Activated CD8-positive, alpha-beta memory T cell treated with anti-CD3 and anti-CD28 coated beads, Interleukin-2, amount 10 ng/mL, durations not matched to agents 7 days and 5 days (primary cell): ENCODE data around the gene HSP90AB1. TPM values are rescaled to one million over a fixed set of nuclear protein-coding genes. Genes with fewer than 3 reads are reported as not detected.

Experiments
- ATAC-seq: fragments of 150-1000 bp; cut with Tn5 transposase; one replicate; pipeline ENCODE4 v1.10.0; 2021; ENCODE audit warnings: moderate library complexity
- CTCF ChIA-PET: fragments of 350-600 bp; sonication (Branson Sonifier 250); formaldehyde crosslinking; loops from one replicate; lab custom pipeline; 2021; ENCODE audit warnings: antibody characterized with exemption; lab: Charles Lee
- DNase-seq: peaks from one replicate; pipeline ENCODE4 v3.0.0-alpha.2; 2020
- H3K27ac Mint-ChIP-seq: one replicate; pipeline ENCODE4 v1.8.0; 2021; ENCODE audit warnings: mild to moderate bottlenecking, mixed read lengths
- H3K27me3 Mint-ChIP-seq: one replicate; pipeline ENCODE4 v1.8.0; 2021; ENCODE audit warnings: mixed read lengths
- H3K36me3 Mint-ChIP-seq: one replicate; pipeline ENCODE4 v1.8.0; 2021; ENCODE audit warnings: mild to moderate bottlenecking, mixed read lengths
- H3K4me1 Mint-ChIP-seq: one replicate; pipeline ENCODE4 v1.8.0; 2021; ENCODE audit warnings: mixed read lengths
- H3K4me3 Mint-ChIP-seq: one replicate; pipeline ENCODE4 v1.8.0; 2021; ENCODE audit warnings: mild to moderate bottlenecking, moderate library complexity, mixed read lengths
- H3K9me3 Mint-ChIP-seq: one replicate; pipeline ENCODE4 v1.8.0; 2022; ENCODE audit warnings: low read depth, mixed read lengths
- total RNA-seq, 2 experiments: library from RNA; stranded (reverse); gene quantifications; one replicate each; pipeline ENCODE4 v1.2.3, GENCODE V29; 2021

HSP90AB1 gene
- total RNA-seq, 2 experiments from 2014 or later, result 734 to 1,112 TPM

DNA sequence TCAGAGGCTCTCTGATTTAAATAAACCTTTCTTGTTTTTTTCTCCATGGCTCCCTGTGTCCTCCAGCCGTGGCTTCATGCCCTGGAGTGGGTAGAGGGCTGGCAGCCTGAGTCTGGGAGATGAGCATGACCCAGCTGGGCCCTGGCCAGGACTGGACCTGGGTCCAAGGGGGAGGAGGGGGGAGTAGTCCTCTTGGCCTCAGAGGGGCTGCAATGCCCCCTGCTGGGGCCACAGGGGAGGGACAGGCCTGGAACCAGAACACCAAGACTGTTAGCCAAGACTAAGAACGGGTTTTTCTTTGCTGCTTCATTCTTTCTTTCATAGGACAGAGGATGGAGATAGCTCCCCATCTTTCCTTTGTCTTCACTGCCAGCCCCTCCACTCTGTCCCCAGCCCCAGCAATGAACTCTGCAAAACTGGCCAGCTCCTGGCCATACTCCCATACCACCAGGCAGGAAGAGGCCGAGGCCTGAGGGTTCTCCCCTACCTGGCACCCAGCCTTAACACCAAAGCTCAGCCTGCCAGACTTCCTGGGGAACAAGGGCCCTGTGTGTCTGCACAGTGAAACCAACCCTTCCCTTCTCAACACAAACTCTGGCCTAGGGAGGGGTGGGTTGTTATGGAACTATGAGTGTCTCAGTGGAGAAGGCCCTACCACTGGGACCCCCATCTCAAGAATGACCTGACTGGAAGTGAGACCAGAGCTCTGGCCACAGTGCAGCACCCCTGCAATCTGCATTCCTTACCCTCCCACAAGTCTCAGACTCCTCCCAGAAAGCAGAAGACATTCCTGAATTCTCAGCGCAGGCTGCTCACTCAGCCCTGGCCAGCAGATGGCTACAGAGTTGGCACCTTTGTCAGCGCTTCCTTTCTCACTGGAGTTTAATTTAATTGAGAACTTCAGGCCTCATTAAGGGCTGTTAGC lies 12.5 kb upstream of the HSP90AB1 start:
- no peak for DNase-seq
- Mint-ChIP-seq H3K4me3 (no peak overlapping the region), H3K27me3 (no peaks in the 10 kb centered on the region), H3K4me1 (peaks cover 26% of the 10 kb centered on the region), H3K36me3 (peaks cover 3% of the 10 kb centered on the region), H3K9me3 (no peaks in the 10 kb centered on the region), H3K27ac (no peak overlapping the region)
- no peak for ATAC-seq
- CTCF ChIA-PET, result interaction anchor here (0.8 to 7.6 kb wide), 12 partner anchors 11 to 140 kb away, joined by 3 to 88 read pairs (median 5); partner anchors contain the start of genes AARS2, HSP90AB1, MYMX and SLC29A1

DNA sequence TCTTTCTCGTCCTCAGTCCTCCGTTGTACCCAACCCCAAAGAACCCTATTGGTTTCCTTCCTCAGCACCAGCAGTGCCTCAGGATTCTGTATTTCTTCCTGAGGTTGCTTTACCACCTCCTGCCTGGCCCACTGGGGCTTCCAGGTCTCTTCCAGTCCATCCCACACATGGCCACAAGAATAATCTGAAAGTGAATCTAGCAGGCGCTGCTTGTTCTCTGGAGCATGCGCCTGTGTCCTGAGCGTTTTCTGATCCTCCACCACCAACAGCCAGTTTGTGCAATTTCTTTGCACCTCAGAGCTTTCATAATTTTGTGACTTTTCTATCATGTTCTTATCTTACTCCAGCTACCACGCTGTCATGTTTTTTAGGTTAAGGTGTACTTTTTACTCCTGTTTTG lies 11.6 kb upstream of the HSP90AB1 start:
- Mint-ChIP-seq H3K4me3 (no peak overlapping the region), H3K27ac (no peak overlapping the region), H3K36me3 (peaks cover 3% of the 10 kb centered on the region), H3K9me3 (no peaks in the 10 kb centered on the region), H3K27me3 (no peaks in the 10 kb centered on the region), H3K4me1 (peaks cover 26% of the 10 kb centered on the region)
- DNase-seq (no peak), ATAC-seq (no peak)
- CTCF ChIA-PET, result interaction anchor here (0.8 to 7.6 kb wide), 12 partner anchors 8 to 140 kb away, joined by 3 to 88 read pairs (median 5); partner anchors contain the start of genes AARS2, HSP90AB1, MYMX and SLC29A1

DNA sequence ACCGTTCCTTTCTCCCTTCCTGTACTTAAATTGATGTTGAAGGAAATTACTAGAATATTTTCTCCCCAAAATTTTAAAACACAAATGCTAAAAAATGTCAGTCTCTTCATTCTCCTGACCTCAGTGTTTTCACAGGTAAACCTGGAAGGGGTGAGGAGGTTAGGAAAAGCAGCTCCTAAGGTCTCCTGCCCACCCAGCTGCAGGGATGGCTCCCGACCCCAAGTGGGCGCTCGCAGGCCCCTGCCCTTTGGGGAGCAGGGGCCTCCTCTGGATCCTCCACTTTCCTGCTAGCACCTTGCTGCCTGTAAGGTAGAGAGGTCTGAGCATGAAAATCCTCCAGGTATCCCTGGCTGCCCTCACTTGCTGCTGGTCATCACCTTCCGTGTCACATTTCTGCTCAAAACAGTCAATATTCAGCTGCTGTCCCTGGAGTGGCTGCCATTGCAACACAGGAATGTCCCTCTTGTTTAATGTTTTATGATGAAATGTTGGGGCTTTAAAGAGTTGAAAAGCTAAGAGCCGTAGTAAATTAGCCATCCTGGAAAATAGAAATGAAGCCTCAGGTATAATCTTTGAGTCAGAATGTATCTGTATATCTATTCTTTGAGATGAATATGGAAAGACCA lies 10.9 kb upstream of the HSP90AB1 start:
- CTCF ChIA-PET, result interaction anchor here (1.1 to 7.6 kb wide), 12 partner anchors 8 to 138 kb away, joined by 3 to 88 read pairs (median 6); partner anchors contain the start of genes AARS2, HSP90AB1, MYMX and SLC29A1

DNA sequence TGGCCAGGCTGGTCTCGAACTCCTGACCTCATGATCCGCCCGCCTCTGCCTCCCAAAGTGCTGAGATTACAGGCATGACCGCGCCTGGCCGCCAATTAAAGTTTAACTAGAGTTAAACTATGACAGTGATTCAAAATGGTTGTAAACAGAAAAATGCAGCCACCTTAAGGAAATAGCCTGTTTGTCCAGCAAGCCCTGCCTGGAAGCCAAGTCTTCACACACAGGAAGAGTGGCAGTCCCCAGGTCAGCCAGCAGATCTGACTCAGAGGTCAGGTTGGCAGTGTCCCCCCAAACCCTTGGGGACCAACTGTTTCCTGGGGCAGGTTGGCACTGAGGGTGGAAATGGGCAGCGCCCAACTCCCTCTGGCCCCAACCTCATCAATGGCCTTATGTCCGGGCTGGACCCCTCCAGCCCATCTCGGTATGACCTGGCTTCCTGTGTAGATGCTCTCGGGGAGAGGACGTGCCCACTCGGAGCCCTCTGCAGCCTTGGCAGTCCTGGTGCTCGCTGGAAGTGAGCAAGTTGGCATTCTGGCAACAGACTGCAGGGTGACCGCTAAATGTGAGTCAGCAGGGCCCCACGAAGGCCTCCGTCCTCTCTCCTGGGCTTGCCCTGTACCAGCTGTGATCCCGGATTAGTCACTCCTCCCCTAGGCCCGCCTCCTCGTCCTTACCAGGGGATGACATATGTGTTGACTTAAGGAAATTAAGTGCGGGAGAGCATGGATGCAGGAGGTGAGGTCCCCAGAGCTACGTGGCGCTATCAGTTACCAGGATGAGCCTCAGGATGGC lies 9.7 kb upstream of the HSP90AB1 start:
- H3K36me3 Mint-ChIP-seq, result peaks cover 3% of the 10 kb centered on the region
- ATAC-seq (peak; percentile 89), DNase-seq (peak; percentile 85)
- CTCF ChIA-PET, result interaction anchor here (0.8 to 7.6 kb wide), 20 partner anchors 9 to 600 kb away, joined by 3 to 88 read pairs (median 5); partner anchors contain the start of genes HSP90AB1, SLC29A1 and SLC35B2
- peaks cover 26% of the 10 kb centered on the region for H3K4me1 Mint-ChIP-seq
- peak overlapping the region; percentile 96 for H3K27ac Mint-ChIP-seq
- no peaks in the 10 kb centered on the region for H3K9me3 Mint-ChIP-seq
- no peaks in the 10 kb centered on the region for H3K27me3 Mint-ChIP-seq
- H3K4me3 Mint-ChIP-seq, result peak overlapping the region; percentile 84

More for the DNA sequence above, 10.9 kb upstream of the HSP90AB1 start:
- Mint-ChIP-seq H3K36me3 (peaks cover 3% of the 10 kb centered on the region), H3K9me3 (no peaks in the 10 kb centered on the region), H3K27ac (no peak overlapping the region), H3K27me3 (no peaks in the 10 kb centered on the region), H3K4me3 (no peak overlapping the region), H3K4me1 (peaks cover 26% of the 10 kb centered on the region)
- no peak for ATAC-seq
- DNase-seq, result no peak

DNA sequence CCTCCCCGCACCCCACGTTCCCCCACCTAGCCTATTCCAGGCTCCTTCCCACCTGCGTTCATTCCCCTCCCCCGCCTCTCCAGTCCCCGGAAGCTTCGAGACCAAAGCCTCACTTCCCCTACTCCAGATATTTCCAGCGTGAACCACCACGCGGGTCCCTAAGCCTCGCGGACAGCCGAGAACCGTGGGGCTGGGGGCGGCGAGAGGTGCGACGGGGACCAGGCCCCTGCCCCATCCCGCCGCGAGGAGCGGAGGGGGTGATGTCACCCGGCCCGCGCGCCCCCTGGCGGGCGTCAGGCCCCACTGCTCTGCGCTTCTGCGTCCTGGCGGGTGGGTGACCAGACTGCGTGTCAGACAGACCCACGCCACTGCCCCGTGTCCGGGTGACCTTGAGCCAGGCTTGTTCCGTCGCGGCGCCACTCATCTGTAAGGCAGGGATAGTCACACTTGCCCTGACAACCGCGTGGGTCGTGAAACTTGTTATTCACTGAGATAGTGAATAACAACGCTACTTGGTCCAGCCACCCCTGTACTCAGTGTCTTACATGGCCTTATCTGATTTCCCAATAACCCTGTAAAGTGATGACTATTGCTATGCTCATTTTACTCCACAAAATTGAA lies 9.0 kb upstream of the HSP90AB1 start:
- Mint-ChIP-seq H3K4me3 (peak overlapping the region; percentile 84), H3K27me3 (no peaks in the 10 kb centered on the region), H3K4me1 (peaks cover 26% of the 10 kb centered on the region), H3K9me3 (no peaks in the 10 kb centered on the region), H3K27ac (peak overlapping the region; percentile 96), H3K36me3 (peaks cover 3% of the 10 kb centered on the region)
- DNase-seq, result peak; percentile 85
- CTCF ChIA-PET, result interaction anchor here (0.8 to 7.6 kb wide), 19 partner anchors 8 to 601 kb away, joined by 3 to 88 read pairs (median 5); partner anchors contain the start of genes HSP90AB1, SLC29A1 and SLC35B2
- ATAC-seq, result peak; percentile 94

DNA sequence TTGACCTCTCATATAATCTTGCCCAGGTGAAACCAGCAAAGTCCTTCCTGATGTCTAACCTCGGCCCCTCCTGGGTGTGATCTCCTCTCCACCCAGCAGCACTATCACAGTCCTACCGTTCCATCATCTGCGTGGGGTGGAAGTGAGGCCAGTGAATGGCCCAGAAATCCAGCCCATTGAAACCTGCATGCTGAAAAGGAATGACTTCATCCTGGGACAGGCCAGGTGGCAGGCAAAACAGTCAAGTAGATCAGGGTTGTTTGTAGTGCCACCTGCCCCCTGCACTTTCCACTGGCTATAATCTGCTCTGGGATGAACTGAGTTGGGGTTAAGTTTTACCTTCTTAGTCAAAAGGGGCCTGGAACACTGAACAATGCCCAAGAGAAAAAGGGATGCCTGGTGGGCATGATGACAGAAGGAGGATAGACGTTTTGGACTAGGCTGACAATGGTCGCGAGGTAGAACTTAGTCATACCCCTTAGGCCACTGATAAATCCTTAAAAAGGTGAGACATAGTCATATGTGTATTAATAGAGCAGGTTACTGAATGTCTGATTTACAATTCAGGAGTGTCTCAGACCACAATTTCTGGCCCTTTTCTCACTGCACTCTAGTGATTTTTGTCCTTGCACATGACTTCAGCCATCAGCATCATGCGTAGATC lies 8.1 kb upstream of the HSP90AB1 start:
- Mint-ChIP-seq H3K27ac (no peak overlapping the region), H3K9me3 (no peaks in the 10 kb centered on the region), H3K36me3 (no peaks in the 10 kb centered on the region), H3K27me3 (no peaks in the 10 kb centered on the region), H3K4me1 (peaks cover 21% of the 10 kb centered on the region), H3K4me3 (peak overlapping the region; percentile 13)
- CTCF ChIA-PET, result interaction anchor here (0.9 to 7.6 kb wide), 7 partner anchors 8 to 464 kb away, joined by 3 to 88 read pairs (median 4); partner anchors contain the start of genes HSP90AB1 and SLC29A1
- ATAC-seq (no peak), DNase-seq (no peak)

DNA sequence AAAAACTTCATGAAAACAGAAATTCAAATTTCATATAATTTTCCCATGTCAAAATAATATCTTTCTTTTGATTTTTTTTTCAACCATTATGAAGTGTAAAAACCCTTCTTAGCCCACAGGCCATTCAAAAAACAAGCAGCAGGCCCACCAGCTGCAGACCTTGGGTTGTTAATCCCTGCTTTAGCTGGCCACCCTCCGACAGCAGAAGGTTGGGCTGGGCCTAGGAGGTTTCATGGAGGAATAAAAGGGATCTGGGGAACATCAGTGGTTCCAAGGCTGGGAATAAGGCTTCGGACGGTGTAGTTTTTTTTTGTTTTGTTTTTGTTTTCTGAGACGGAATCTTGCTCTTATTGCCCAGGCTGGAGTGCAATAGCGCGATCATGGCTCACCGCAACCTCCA lies 3.6 kb upstream of the HSP90AB1 start:
- no peak for ATAC-seq
- CTCF ChIA-PET, result interaction anchor here (0.8 to 2.0 kb wide), 2 partner anchors 8 to 13 kb away, joined by 3 to 6 read pairs; partner anchors contain the start of gene SLC35B2
- H3K9me3 Mint-ChIP-seq, result no peaks in the 10 kb centered on the region
- H3K36me3 Mint-ChIP-seq, result peaks cover 14% of the 10 kb centered on the region
- H3K27ac Mint-ChIP-seq, result no peak overlapping the region
- no peaks in the 10 kb centered on the region for H3K27me3 Mint-ChIP-seq
- H3K4me1 Mint-ChIP-seq, result peaks cover 20% of the 10 kb centered on the region
- no peak overlapping the region for H3K4me3 Mint-ChIP-seq
- DNase-seq, result no peak

DNA sequence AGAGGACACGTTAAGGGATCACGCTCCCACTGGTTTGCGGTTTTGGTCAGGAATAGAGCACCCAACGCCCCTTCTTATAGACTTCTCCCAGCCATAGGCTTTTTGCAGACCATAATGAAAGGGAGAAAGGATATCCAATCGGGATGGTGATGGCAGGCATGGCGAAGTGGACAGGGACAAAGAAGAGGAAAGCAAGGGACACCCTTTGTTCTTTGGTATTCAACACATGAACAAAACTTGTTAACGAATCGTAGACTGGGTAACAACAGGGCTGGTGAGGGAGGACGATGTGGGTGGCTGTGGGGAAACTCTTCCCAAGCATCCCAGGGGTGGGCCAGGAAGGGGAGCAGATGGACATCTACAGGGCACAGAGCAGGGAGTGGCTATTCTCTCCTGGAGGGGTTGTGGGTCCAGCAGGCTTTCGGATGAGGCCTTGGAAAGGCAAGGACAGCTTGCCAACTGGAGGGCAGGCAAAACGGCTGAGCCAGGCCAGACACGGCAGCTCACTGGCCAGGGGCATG lies 1.4 kb upstream of the HSP90AB1 start:
- ATAC-seq, result no peak
- no peak for DNase-seq
- H3K4me1 Mint-ChIP-seq, result peaks cover 39% of the 10 kb centered on the region
- H3K27ac Mint-ChIP-seq, result peak overlapping the region; percentile 99
- CTCF ChIA-PET, result interaction anchor here (0.7 to 5.1 kb wide), 5 partner anchors 10 to 67 kb away, joined by 3 to 60 read pairs (median 12); partner anchors contain the start of genes AARS2 and SLC35B2
- H3K4me3 Mint-ChIP-seq, result peak overlapping the region; percentile 99
- H3K36me3 Mint-ChIP-seq, result peaks cover 35% of the 10 kb centered on the region
- H3K27me3 Mint-ChIP-seq, result no peaks in the 10 kb centered on the region
- H3K9me3 Mint-ChIP-seq, result no peaks in the 10 kb centered on the region

DNA sequence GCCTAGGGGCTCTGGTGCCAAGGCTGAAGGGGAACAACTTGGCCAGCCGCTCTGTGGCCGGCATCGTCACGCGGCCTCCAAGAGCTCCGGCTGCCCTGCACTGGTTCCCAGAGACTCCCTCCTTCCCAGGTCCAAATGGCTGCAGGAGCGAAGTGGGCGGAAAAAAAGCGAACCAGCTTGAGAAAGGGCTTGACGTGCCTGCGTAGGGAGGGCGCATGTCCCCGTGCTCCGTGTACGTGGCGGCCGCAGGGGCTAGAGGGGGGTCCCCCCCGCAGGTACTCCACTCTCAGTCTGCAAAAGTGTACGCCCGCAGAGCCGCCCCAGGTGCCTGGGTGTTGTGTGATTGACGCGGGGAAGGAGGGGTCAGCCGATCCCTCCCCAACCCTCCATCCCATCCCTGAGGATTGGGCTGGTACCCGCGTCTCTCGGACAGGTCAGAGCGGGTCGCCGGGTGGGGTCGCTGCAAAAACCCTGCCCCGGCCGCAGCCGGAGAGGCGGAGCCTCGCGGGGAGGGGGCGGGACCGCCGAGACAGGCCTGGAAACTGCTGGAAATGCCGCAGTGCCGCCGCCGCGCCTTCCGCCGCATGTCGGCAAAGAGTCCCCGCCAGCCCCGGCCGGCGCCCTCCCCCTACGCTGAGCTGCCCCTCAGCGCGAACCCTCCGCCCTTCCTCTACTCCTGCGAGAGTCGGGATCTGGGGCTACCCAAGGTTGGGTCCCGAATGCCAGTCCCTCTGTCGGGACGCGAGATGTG lies 814 bp upstream of the HSP90AB1 start:
- H3K36me3 Mint-ChIP-seq, result peaks cover 41% of the 10 kb centered on the region
- H3K4me3 Mint-ChIP-seq, result peak overlapping the region; percentile 99
- peaks cover 45% of the 10 kb centered on the region for H3K4me1 Mint-ChIP-seq
- peak; percentile 41 for ATAC-seq
- peak; percentile 88 for DNase-seq
- H3K9me3 Mint-ChIP-seq, result no peaks in the 10 kb centered on the region
- no peaks in the 10 kb centered on the region for H3K27me3 Mint-ChIP-seq
- H3K27ac Mint-ChIP-seq, result peak overlapping the region; percentile 99
- CTCF ChIA-PET, result interaction anchor here (1.0 to 5.1 kb wide), 11 partner anchors 10 to 476 kb away, joined by 3 to 60 read pairs (median 10); partner anchors contain the start of genes AARS2, NFKBIE, SLC29A1 and SLC35B2

DNA sequence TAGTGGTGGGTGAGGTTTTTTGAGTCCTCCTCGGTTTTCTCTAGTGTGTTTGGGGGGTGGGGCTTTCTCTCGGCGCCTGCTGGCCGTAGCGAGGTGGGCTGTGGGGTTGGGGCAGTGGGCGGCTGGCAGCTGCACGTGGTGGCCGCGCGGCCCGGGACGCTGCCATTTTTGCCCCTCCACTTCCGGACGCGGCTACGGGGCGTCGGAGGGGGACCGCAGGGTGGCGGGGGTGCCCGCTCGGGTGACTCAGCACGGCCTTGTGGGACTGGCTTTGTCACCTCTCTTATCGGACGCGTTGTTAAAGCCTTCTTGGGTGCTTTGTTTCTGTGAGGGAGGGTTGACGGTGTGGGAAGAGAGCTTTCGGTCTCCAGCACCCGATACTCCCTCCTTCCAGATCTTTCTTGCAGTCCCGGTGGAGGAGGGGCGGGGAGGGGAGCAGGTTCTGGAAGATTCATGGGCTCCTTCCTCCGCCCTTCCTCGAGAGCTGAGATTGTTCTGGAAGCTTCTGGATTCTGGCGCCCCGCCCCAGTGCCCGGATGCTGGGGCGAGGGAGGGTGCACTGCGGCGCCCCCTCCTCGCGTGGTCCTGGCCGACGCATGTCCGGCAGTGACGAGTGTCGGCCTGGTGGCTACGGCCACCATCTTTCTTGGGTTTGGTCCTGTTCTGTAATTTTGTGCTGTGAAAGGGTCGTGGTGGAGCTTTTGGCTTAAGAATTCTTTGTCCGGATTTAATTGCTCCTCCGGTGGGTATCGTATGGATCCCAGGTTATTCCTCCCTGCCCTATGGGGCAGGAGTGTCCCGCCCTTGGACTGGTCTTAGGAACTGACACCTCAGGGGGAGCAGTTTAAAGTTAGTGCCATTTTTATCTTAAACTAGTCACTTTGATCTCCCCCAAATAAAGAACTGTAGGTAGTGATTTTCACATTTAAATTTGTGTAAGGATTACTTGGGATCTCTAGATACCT lies 719 bp downstream of the HSP90AB1 start:
- ATAC-seq (peak; percentile 47), DNase-seq (peak; percentile 92)
- CTCF ChIA-PET, result interaction anchor here (0.9 to 5.1 kb wide), 13 partner anchors 9 to 478 kb away, joined by 3 to 60 read pairs (median 6); partner anchors contain the start of genes AARS2, NFKBIE, SLC29A1 and SLC35B2
- Mint-ChIP-seq H3K4me1 (peaks cover 57% of the 10 kb centered on the region), H3K36me3 (peaks cover 54% of the 10 kb centered on the region), H3K27ac (peak overlapping the region; percentile 99), H3K27me3 (no peaks in the 10 kb centered on the region), H3K9me3 (no peaks in the 10 kb centered on the region), H3K4me3 (peak overlapping the region; percentile 99)
